Caco-2 (cell line): ENCODE results near the gene SLC2A9. TPM values are rescaled to one million over a fixed set of nuclear protein-coding genes. Genes with fewer than 3 reads are reported as not detected.

Experiments used
- BruUV-seq: library from RNA; stranded (reverse); fragments of 400-500 nt; replicated peaks from 2 replicates; lab custom pipeline; 2021; lab: Mats Ljungman, UMichigan
- CTCF ChIA-PET: fragments of 300-600 bp; sonication (Branson Sonifier 250); formaldehyde crosslinking; loops from one replicate; lab custom pipeline; 2022; ENCODE audit warnings: antibody characterized with exemption; lab: Charles Lee
- POLR2A ChIA-PET: fragments of 300-600 bp; sonication (Branson Sonifier 250); formaldehyde crosslinking; loops from one replicate; lab custom pipeline; 2022; ENCODE audit warnings: antibody characterized with exemption; lab: Charles Lee
- DNase-seq, 2 experiments: peaks; one replicate each; pipeline versions ENCODE4 v3.0.0 to v3.0.0-alpha.2; 2020 to 2022
- H3K27me3 ChIP-seq: replicated peaks from 2 replicates; pipeline ENCODE4 v1.6.0; 2011; ENCODE audit warnings: low read length; ENCODE audit not compliant: control insufficient read depth, insufficient read depth
- H3K36me3 ChIP-seq: 2 replicates; pipeline ENCODE4 v1.5.1; 2011; ENCODE audit warnings: low read length; ENCODE audit not compliant: control insufficient read depth, insufficient read depth
- H3K4me1 ChIP-seq: fragments of 250-450 bp; sonication (Bioruptor Pico); 2 replicates; pipeline ENCODE4 v1.5.1; 2020; ENCODE audit warnings: mild to moderate bottlenecking
- H3K4me3 ChIP-seq: 2 replicates; pipeline ENCODE4 v1.5.1; 2011; ENCODE audit warnings: low read depth, mild to moderate bottlenecking, control low read depth, low read length
- H3K9me3 ChIP-seq: fragments of 250-450 bp; sonication (Bioruptor Pico); 2 replicates; pipeline ENCODE4 v1.5.1; 2020; ENCODE audit warnings: mild to moderate bottlenecking, moderate library complexity
- H3K27ac Mint-ChIP-seq: one replicate; pipeline ENCODE4 v1.8.0; 2022; ENCODE audit warnings: mixed read lengths; ENCODE audit not compliant: unreplicated experiment
- H3K27me3 Mint-ChIP-seq: one replicate; pipeline ENCODE4 v1.8.0; 2022; ENCODE audit warnings: mixed read lengths; ENCODE audit not compliant: insufficient read depth, unreplicated experiment
- H3K36me3 Mint-ChIP-seq: one replicate; pipeline ENCODE4 v1.8.0; 2022; ENCODE audit warnings: mild to moderate bottlenecking, mixed read lengths; ENCODE audit not compliant: insufficient read depth, unreplicated experiment
- H3K4me1 Mint-ChIP-seq: one replicate; pipeline ENCODE4 v1.8.0; 2022; ENCODE audit warnings: low read depth, mixed read lengths; ENCODE audit not compliant: unreplicated experiment
- H3K4me3 Mint-ChIP-seq: one replicate; pipeline ENCODE4 v1.8.0; 2022; ENCODE audit warnings: mild to moderate bottlenecking, moderate library complexity, mixed read lengths; ENCODE audit not compliant: unreplicated experiment
- H3K9me3 Mint-ChIP-seq: one replicate; pipeline ENCODE4 v1.8.0; 2022; ENCODE audit warnings: mixed read lengths; ENCODE audit not compliant: unreplicated experiment
- intact Hi-C: fragments of 100-400 bp; cut with micrococcal nuclease; formaldehyde crosslinking; loops from one replicate; pipeline ENCODE4 v1.10.0; 2022; ENCODE audit not compliant: unreplicated experiment
- total RNA-seq: library from RNA; stranded (reverse); gene quantifications from 2 replicates; pipeline ENCODE4 v1.2.3, GENCODE V29; 2022
- TF ChIP-seq, protein P1 (sequence below), 2 experiments: fragments of 200-600 bp in 1 of 2; IDR thresholded peaks; 1 replicate in 1 of 2; 2 replicates in 1 of 2; pipeline versions ENCODE4 v1.5.1 to v1.8.0; 2011 to 2022; ENCODE audit warnings: antibody characterized with exemption in 1 of 2, control low read depth in 1 of 2, inconsistent platforms in 1 of 2, low read depth in 1 of 2, low read length in 1 of 2, mild to moderate bottlenecking in 1 of 2, moderate library complexity in 1 of 2; ENCODE audit not compliant: insufficient read depth in 1 of 2, severe bottlenecking in 1 of 2, unreplicated experiment in 1 of 2

Gene SLC2A9
- total RNA-seq, 1 experiment from 2014 or later, result 21.0 TPM

DNA sequence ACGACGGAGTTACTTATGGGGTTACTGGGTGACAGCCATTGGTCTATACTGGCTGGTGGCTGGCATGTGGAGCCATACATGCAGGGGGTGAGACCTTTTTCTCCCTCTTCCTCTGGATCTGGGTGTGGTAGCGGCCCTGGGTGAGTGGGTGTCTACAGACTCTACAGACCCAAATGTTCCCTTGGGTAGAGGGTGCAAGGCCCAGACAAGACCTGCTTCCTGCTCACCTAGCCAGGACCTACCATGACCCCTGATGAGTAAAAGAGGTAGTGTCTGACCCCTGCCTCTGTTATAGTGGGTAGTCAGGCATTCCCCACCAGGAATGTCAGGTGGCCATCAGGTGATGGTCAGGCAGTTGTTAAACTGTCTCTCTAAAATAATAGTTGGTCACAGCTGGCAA, 66.8 kb downstream of the SLC2A9 start:
- H3K4me1 ChIP-seq, result no peaks in the 10 kb centered on the region
- no TSS peak for BruUV-seq
- H3K9me3 ChIP-seq, result no peaks in the 10 kb centered on the region
- no peaks in the 10 kb centered on the region for H3K9me3 Mint-ChIP-seq
- TF ChIP-seq, protein P1, sequence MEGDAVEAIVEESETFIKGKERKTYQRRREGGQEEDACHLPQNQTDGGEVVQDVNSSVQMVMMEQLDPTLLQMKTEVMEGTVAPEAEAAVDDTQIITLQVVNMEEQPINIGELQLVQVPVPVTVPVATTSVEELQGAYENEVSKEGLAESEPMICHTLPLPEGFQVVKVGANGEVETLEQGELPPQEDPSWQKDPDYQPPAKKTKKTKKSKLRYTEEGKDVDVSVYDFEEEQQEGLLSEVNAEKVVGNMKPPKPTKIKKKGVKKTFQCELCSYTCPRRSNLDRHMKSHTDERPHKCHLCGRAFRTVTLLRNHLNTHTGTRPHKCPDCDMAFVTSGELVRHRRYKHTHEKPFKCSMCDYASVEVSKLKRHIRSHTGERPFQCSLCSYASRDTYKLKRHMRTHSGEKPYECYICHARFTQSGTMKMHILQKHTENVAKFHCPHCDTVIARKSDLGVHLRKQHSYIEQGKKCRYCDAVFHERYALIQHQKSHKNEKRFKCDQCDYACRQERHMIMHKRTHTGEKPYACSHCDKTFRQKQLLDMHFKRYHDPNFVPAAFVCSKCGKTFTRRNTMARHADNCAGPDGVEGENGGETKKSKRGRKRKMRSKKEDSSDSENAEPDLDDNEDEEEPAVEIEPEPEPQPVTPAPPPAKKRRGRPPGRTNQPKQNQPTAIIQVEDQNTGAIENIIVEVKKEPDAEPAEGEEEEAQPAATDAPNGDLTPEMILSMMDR (IDR thresholded peaks at IDR 0.05; ENCODE audit: insufficient read depth in 1 of 2, low read depth in 1 of 2, low read length in 1 of 2, severe bottlenecking in 1 of 2, unreplicated experiment in 1 of 2), result no peak
- intact Hi-C loops, result no loop called here
- no peaks in the 10 kb centered on the region for H3K36me3 ChIP-seq
- no peak overlapping the region for H3K4me3 Mint-ChIP-seq
- H3K4me3 ChIP-seq, result no peak overlapping the region
- H3K27ac Mint-ChIP-seq, result no peak overlapping the region
- POLR2A ChIA-PET, result no interaction called here
- DNase-seq, result no peak
- no peaks in the 10 kb centered on the region for H3K27me3 ChIP-seq
- H3K27me3 Mint-ChIP-seq, result no peaks in the 10 kb centered on the region
- H3K36me3 Mint-ChIP-seq, result no peaks in the 10 kb centered on the region
- CTCF ChIA-PET, result no interaction called here
- H3K4me1 Mint-ChIP-seq, result no peaks in the 10 kb centered on the region

DNA sequence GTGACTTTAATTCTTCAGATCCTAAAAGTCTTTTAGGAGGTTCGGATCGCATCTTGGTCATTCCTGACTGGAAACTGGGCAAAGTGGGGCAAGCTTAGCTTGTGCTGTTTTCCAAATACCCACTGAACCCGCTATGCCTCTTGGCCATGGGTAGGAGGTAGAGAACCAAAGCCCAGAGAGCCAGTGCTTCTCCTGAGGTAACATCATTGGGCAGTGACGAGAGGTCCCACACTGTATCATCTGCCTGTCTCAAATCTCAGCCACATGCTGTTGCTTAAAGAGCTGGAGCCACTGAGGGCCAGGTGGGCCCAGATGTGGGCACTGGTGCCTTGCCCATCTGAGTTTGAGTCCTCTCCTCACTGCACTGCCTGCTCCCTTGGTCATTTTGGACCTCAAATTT, 68.2 kb downstream of the SLC2A9 start:
- no peaks in the 10 kb centered on the region for H3K27me3 Mint-ChIP-seq
- no TSS peak for BruUV-seq
- H3K27ac Mint-ChIP-seq, result no peak overlapping the region
- DNase-seq, result no peak
- no peaks in the 10 kb centered on the region for H3K4me1 Mint-ChIP-seq
- no peak overlapping the region for H3K4me3 Mint-ChIP-seq
- TF ChIP-seq, protein P1 (IDR thresholded peaks at IDR 0.05; ENCODE audit: insufficient read depth in 1 of 2, low read depth in 1 of 2, low read length in 1 of 2, severe bottlenecking in 1 of 2, unreplicated experiment in 1 of 2), result no peak
- Histone ChIP-seq H3K4me1 (no peaks in the 10 kb centered on the region), H3K9me3 (no peaks in the 10 kb centered on the region), H3K4me3 (no peak overlapping the region), H3K27me3 (no peaks in the 10 kb centered on the region), H3K36me3 (no peaks in the 10 kb centered on the region)
- H3K9me3 Mint-ChIP-seq, result no peaks in the 10 kb centered on the region
- ChIA-PET CTCF (no interaction called here), POLR2A (no interaction called here)
- intact Hi-C loops, result no loop called here
- no peaks in the 10 kb centered on the region for H3K36me3 Mint-ChIP-seq

DNA sequence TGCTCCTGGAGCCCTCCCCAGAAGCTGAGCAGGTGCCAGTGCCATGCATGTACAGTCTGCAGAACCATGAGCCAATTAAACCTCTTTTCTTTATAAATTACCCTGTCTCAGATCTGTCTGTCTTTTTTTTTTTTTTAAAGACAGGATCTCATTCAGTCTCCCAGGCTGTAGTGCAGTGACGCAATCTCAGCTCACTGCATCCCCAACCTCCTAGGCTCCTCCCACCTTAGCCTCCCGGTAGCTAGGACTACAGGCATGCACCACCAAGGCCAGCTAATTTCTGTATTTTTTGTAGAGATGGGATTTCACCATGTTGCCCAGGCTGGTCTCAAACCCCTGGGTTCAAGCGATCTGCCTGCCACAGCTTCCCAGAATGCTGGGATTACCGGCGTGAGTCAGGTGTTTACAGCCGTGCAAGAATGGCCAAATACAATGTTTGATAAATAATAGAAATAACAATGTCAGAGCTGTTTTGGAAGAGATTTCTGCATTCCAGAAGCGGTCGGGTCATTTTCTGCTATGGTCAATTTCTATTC, 68.8 kb downstream of the SLC2A9 start:
- ChIA-PET POLR2A (no interaction called here), CTCF (interaction anchor here (0.7 kb wide), 1 partner anchor 1560 kb away, joined by 3 read pairs; no protein-coding TSS in a partner anchor)
- Mint-ChIP-seq H3K27me3 (no peaks in the 10 kb centered on the region), H3K4me1 (no peaks in the 10 kb centered on the region), H3K27ac (no peak overlapping the region), H3K9me3 (no peaks in the 10 kb centered on the region), H3K36me3 (no peaks in the 10 kb centered on the region), H3K4me3 (no peak overlapping the region)
- Histone ChIP-seq H3K9me3 (no peaks in the 10 kb centered on the region), H3K4me1 (no peaks in the 10 kb centered on the region), H3K4me3 (no peak overlapping the region), H3K36me3 (no peaks in the 10 kb centered on the region), H3K27me3 (no peaks in the 10 kb centered on the region)
- DNase-seq, result no peak
- TF ChIP-seq, protein P1 (IDR thresholded peaks at IDR 0.05; ENCODE audit: insufficient read depth in 1 of 2, low read depth in 1 of 2, low read length in 1 of 2, severe bottlenecking in 1 of 2, unreplicated experiment in 1 of 2), result no peak
- BruUV-seq, result no TSS peak
- intact Hi-C loops, result no loop called here
